SJSA1 (cell line): ENCODE measurements around the gene FAM98C. TPM values are rescaled to one million over a fixed set of nuclear protein-coding genes. Genes with fewer than 3 reads are reported as not detected.

ENCODE experiments used
- DNase-seq, 2 experiments: peaks; one replicate each; pipeline ENCODE4 v3.0.0-alpha.2; 2015 to 2020; ENCODE audit warnings: low spot score in 2 of 2, low read depth in 1 of 2
- H3K27ac ChIP-seq: fragments of 250-450 bp; sonication (Bioruptor Pico); 2 replicates; pipeline ENCODE4 v1.5.1; 2020; ENCODE audit warnings: mild to moderate bottlenecking, moderate library complexity
- H3K27me3 ChIP-seq: fragments of 250-450 bp; sonication (Bioruptor Pico); replicated peaks from 2 replicates; pipeline ENCODE4 v1.5.1; 2020; ENCODE audit warnings: mild to moderate bottlenecking, moderate library complexity
- H3K36me3 ChIP-seq: fragments of 250-450 bp; sonication (Bioruptor Pico); 2 replicates; pipeline ENCODE4 v1.5.1; 2020; ENCODE audit warnings: mild to moderate bottlenecking
- H3K4me1 ChIP-seq: fragments of 250-450 bp; sonication (Bioruptor Pico); replicated peaks from 2 replicates; pipeline ENCODE4 v1.6.1; 2021; ENCODE audit warnings: mild to moderate bottlenecking
- H3K4me3 ChIP-seq: fragments of 250-450 bp; sonication (Bioruptor Pico); 2 replicates; pipeline ENCODE4 v1.5.1; 2020; ENCODE audit warnings: mild to moderate bottlenecking
- H3K9me3 ChIP-seq: fragments of 250-450 bp; sonication (Bioruptor Pico); replicated peaks from 2 replicates; pipeline ENCODE4 v1.5.1; 2020; ENCODE audit warnings: mild to moderate bottlenecking
- total RNA-seq: library from RNA; depleted of rRNA; stranded (reverse); fragments of >200 nt; shearing (Covaris generic); gene quantifications from 2 replicates; pipeline ENCODE4 v1.2.3, GENCODE V29; 2014; rRNA removed

FAM98C gene
- total RNA-seq, 1 experiment from 2014 or later: 22.9 TPM

GRCh38 chr19:38451629-38452028 lies 48.7 kb downstream of the FAM98C start:
- DNase-seq: no peak
- no peak overlapping the region for H3K4me3 ChIP-seq
- H3K27ac ChIP-seq: no peak overlapping the region
- H3K9me3 ChIP-seq: no peaks in the 10 kb centered on the region
- H3K27me3 ChIP-seq: no peaks in the 10 kb centered on the region
- no peaks in the 10 kb centered on the region for H3K4me1 ChIP-seq
- no peaks in the 10 kb centered on the region for H3K36me3 ChIP-seq

- H3K4me3 ChIP-seq: no peak overlapping the region
- no peaks in the 10 kb centered on the region for H3K4me1 ChIP-seq
- H3K36me3 ChIP-seq: no peaks in the 10 kb centered on the region
- no peak overlapping the region for H3K27ac ChIP-seq
- DNase-seq: no peak
- no peaks in the 10 kb centered on the region for H3K27me3 ChIP-seq
- H3K9me3 ChIP-seq: no peaks in the 10 kb centered on the region
These were observed 49.8 kb downstream of the FAM98C start for GRCh38 chr19:38452430-38453366.

GRCh38 chr19:38453596-38453995 lies 50.7 kb downstream of the FAM98C start:
- H3K27ac ChIP-seq: no peak overlapping the region
- H3K4me3 ChIP-seq: no peak overlapping the region
- H3K9me3 ChIP-seq: no peaks in the 10 kb centered on the region
- H3K27me3 ChIP-seq: no peaks in the 10 kb centered on the region
- no peak for DNase-seq
- no peaks in the 10 kb centered on the region for H3K4me1 ChIP-seq
- no peaks in the 10 kb centered on the region for H3K36me3 ChIP-seq

GRCh38 chr19:38455031-38455430 lies 52.1 kb downstream of the FAM98C start:
- DNase-seq: peak in 1 of 2 experiments; percentile 12
- no peaks in the 10 kb centered on the region for H3K9me3 ChIP-seq
- no peaks in the 10 kb centered on the region for H3K4me1 ChIP-seq
- H3K27ac ChIP-seq: no peak overlapping the region
- H3K36me3 ChIP-seq: no peaks in the 10 kb centered on the region
- no peaks in the 10 kb centered on the region for H3K27me3 ChIP-seq
- H3K4me3 ChIP-seq: no peak overlapping the region

GRCh38 chr19:38457202-38457601 lies 54.3 kb downstream of the FAM98C start:
- no peak overlapping the region for H3K4me3 ChIP-seq
- no peaks in the 10 kb centered on the region for H3K4me1 ChIP-seq
- no peaks in the 10 kb centered on the region for H3K36me3 ChIP-seq
- no peaks in the 10 kb centered on the region for H3K9me3 ChIP-seq
- no peak overlapping the region for H3K27ac ChIP-seq
- no peaks in the 10 kb centered on the region for H3K27me3 ChIP-seq
- DNase-seq: no peak

GRCh38 chr19:38457690-38458405 lies 55.0 kb downstream of the FAM98C start:
- H3K4me3 ChIP-seq: no peak overlapping the region
- H3K27me3 ChIP-seq: no peaks in the 10 kb centered on the region
- H3K9me3 ChIP-seq: no peaks in the 10 kb centered on the region

More at GRCh38 chr19:38457690-38458405, 55.0 kb downstream of the FAM98C start:
- Histone ChIP-seq H3K27ac (no peak overlapping the region), H3K36me3 (no peaks in the 10 kb centered on the region), H3K4me1 (no peaks in the 10 kb centered on the region)
- DNase-seq: no peak

Other genes starting within 250 kb of the FAM98C start
- 10.5 and 10.6 TPM in 2 replicates for gene DPF1, start 178.9 kb upstream of the FAM98C start, total RNA-seq
- not detected in 2 replicates for gene PPP1R14A, start 146.7 kb upstream of the FAM98C start, total RNA-seq
- not detected in 2 replicates for gene SPINT2, start 138.5 kb upstream of the FAM98C start, total RNA-seq
- not detected in 2 replicates for gene C19orf33, start 98.8 kb upstream of the FAM98C start, total RNA-seq
- 68.1 and 92.4 TPM in 2 replicates for gene YIF1B, start 87.1 kb upstream of the FAM98C start, total RNA-seq
- gene KCNK6, start 83.2 kb upstream of the FAM98C start, total RNA-seq: 0.03 and 0.34 TPM in 2 replicates
- gene CATSPERG, start 67.3 kb upstream of the FAM98C start, total RNA-seq: 0.08 TPM in 1 of 2 replicates, not detected in the other
- 248 and 454 TPM in 2 replicates for gene PSMD8, start 28.5 kb upstream of the FAM98C start, total RNA-seq
- gene GGN, start 15.1 kb upstream of the FAM98C start, total RNA-seq: 0.47 and 0.71 TPM in 2 replicates
- gene SPRED3, start 14.4 kb upstream of the FAM98C start, total RNA-seq: 0.79 and 1.0 TPM in 2 replicates
- not detected in 2 replicates for gene RASGRP4, start 23.1 kb downstream of the FAM98C start, total RNA-seq
- not detected in 2 replicates for gene RYR1, start 30.6 kb downstream of the FAM98C start, total RNA-seq
- not detected in 2 replicates for gene MAP4K1, start 214.9 kb downstream of the FAM98C start, total RNA-seq
- gene EIF3K, start 216.1 kb downstream of the FAM98C start, total RNA-seq: 353 and 543 TPM in 2 replicates
- 193 and 399 TPM in 2 replicates for gene ACTN4, start 244.6 kb downstream of the FAM98C start, total RNA-seq